Caco-2 (cell line): ENCODE results near the gene ACAN. TPM values are rescaled to one million over a fixed set of nuclear protein-coding genes. Genes with fewer than 3 reads are reported as not detected.

Experiments
- BruUV-seq: library from RNA; stranded (reverse); fragments of 400-500 nt; replicated peaks from 2 replicates; lab custom pipeline; 2021; lab: Mats Ljungman, UMichigan
- CTCF ChIA-PET: fragments of 300-600 bp; sonication (Branson Sonifier 250); formaldehyde crosslinking; loops from one replicate; lab custom pipeline; 2022; ENCODE audit warnings: antibody characterized with exemption; lab: Charles Lee
- POLR2A ChIA-PET: fragments of 300-600 bp; sonication (Branson Sonifier 250); formaldehyde crosslinking; loops from one replicate; lab custom pipeline; 2022; ENCODE audit warnings: antibody characterized with exemption; lab: Charles Lee
- DNase-seq, 2 experiments: peaks; one replicate each; pipeline versions ENCODE4 v3.0.0 to v3.0.0-alpha.2; 2020 to 2022
- H3K27me3 ChIP-seq: replicated peaks from 2 replicates; pipeline ENCODE4 v1.6.0; 2011; ENCODE audit warnings: low read length; ENCODE audit not compliant: control insufficient read depth, insufficient read depth
- H3K36me3 ChIP-seq: 2 replicates; pipeline ENCODE4 v1.5.1; 2011; ENCODE audit warnings: low read length; ENCODE audit not compliant: control insufficient read depth, insufficient read depth
- H3K4me1 ChIP-seq: fragments of 250-450 bp; sonication (Bioruptor Pico); 2 replicates; pipeline ENCODE4 v1.5.1; 2020; ENCODE audit warnings: mild to moderate bottlenecking
- H3K4me3 ChIP-seq: 2 replicates; pipeline ENCODE4 v1.5.1; 2011; ENCODE audit warnings: low read depth, mild to moderate bottlenecking, control low read depth, low read length
- H3K9me3 ChIP-seq: fragments of 250-450 bp; sonication (Bioruptor Pico); 2 replicates; pipeline ENCODE4 v1.5.1; 2020; ENCODE audit warnings: mild to moderate bottlenecking, moderate library complexity
- H3K27ac Mint-ChIP-seq: one replicate; pipeline ENCODE4 v1.8.0; 2022; ENCODE audit warnings: mixed read lengths; ENCODE audit not compliant: unreplicated experiment
- H3K27me3 Mint-ChIP-seq: one replicate; pipeline ENCODE4 v1.8.0; 2022; ENCODE audit warnings: mixed read lengths; ENCODE audit not compliant: insufficient read depth, unreplicated experiment
- H3K36me3 Mint-ChIP-seq: one replicate; pipeline ENCODE4 v1.8.0; 2022; ENCODE audit warnings: mild to moderate bottlenecking, mixed read lengths; ENCODE audit not compliant: insufficient read depth, unreplicated experiment
- H3K4me1 Mint-ChIP-seq: one replicate; pipeline ENCODE4 v1.8.0; 2022; ENCODE audit warnings: low read depth, mixed read lengths; ENCODE audit not compliant: unreplicated experiment
- H3K4me3 Mint-ChIP-seq: one replicate; pipeline ENCODE4 v1.8.0; 2022; ENCODE audit warnings: mild to moderate bottlenecking, moderate library complexity, mixed read lengths; ENCODE audit not compliant: unreplicated experiment
- H3K9me3 Mint-ChIP-seq: one replicate; pipeline ENCODE4 v1.8.0; 2022; ENCODE audit warnings: mixed read lengths; ENCODE audit not compliant: unreplicated experiment
- intact Hi-C: fragments of 100-400 bp; cut with micrococcal nuclease; formaldehyde crosslinking; loops from one replicate; pipeline ENCODE4 v1.10.0; 2022; ENCODE audit not compliant: unreplicated experiment
- total RNA-seq: library from RNA; stranded (reverse); gene quantifications from 2 replicates; pipeline ENCODE4 v1.2.3, GENCODE V29; 2022
- TF ChIP-seq, protein P1 (sequence below), 2 experiments: fragments of 200-600 bp in 1 of 2; IDR thresholded peaks; 1 replicate in 1 of 2; 2 replicates in 1 of 2; pipeline versions ENCODE4 v1.5.1 to v1.8.0; 2011 to 2022; ENCODE audit warnings: antibody characterized with exemption in 1 of 2, control low read depth in 1 of 2, inconsistent platforms in 1 of 2, low read depth in 1 of 2, low read length in 1 of 2, mild to moderate bottlenecking in 1 of 2, moderate library complexity in 1 of 2; ENCODE audit not compliant: insufficient read depth in 1 of 2, severe bottlenecking in 1 of 2, unreplicated experiment in 1 of 2

ACAN gene
- total RNA-seq, 1 experiment from 2014 or later: not detected

- peak; percentile 71 to 76 for DNase-seq
- POLR2A ChIA-PET: no interaction called here
Observed at GRCh38 chr15:88897456-88898194, 94.4 kb downstream of the ACAN start.

GRCh38 chr15:88898736-88899135 is 95.5 kb downstream of the ACAN start:
- BruUV-seq: TSS peak; percentile 79
- Histone ChIP-seq H3K4me3 (no peak overlapping the region), H3K9me3 (no peaks in the 10 kb centered on the region), H3K4me1 (no peaks in the 10 kb centered on the region), H3K27me3 (no peaks in the 10 kb centered on the region), H3K36me3 (peaks cover 2% of the 10 kb centered on the region)
- TF ChIP-seq, protein P1, sequence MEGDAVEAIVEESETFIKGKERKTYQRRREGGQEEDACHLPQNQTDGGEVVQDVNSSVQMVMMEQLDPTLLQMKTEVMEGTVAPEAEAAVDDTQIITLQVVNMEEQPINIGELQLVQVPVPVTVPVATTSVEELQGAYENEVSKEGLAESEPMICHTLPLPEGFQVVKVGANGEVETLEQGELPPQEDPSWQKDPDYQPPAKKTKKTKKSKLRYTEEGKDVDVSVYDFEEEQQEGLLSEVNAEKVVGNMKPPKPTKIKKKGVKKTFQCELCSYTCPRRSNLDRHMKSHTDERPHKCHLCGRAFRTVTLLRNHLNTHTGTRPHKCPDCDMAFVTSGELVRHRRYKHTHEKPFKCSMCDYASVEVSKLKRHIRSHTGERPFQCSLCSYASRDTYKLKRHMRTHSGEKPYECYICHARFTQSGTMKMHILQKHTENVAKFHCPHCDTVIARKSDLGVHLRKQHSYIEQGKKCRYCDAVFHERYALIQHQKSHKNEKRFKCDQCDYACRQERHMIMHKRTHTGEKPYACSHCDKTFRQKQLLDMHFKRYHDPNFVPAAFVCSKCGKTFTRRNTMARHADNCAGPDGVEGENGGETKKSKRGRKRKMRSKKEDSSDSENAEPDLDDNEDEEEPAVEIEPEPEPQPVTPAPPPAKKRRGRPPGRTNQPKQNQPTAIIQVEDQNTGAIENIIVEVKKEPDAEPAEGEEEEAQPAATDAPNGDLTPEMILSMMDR (IDR thresholded peaks at IDR 0.05; ENCODE audit: insufficient read depth in 1 of 2, low read depth in 1 of 2, low read length in 1 of 2, severe bottlenecking in 1 of 2, unreplicated experiment in 1 of 2): no peak
- no peak overlapping the region for H3K4me3 Mint-ChIP-seq
- intact Hi-C loops: no loop called here
- no peak overlapping the region for H3K27ac Mint-ChIP-seq
- CTCF ChIA-PET: no interaction called here
- POLR2A ChIA-PET: no interaction called here
- no peaks in the 10 kb centered on the region for H3K27me3 Mint-ChIP-seq
- peaks cover 7% of the 10 kb centered on the region for H3K4me1 Mint-ChIP-seq
- DNase-seq: no peak
- H3K9me3 Mint-ChIP-seq: no peaks in the 10 kb centered on the region
- peaks cover 62% of the 10 kb centered on the region for H3K36me3 Mint-ChIP-seq

More at GRCh38 chr15:88897456-88898194, 94.4 kb downstream of the ACAN start:
- H3K4me1 Mint-ChIP-seq: peaks cover 7% of the 10 kb centered on the region
- TF ChIP-seq, protein P1 (IDR thresholded peaks at IDR 0.05; ENCODE audit: insufficient read depth in 1 of 2, low read depth in 1 of 2, low read length in 1 of 2, severe bottlenecking in 1 of 2, unreplicated experiment in 1 of 2): peak; percentile 54 to 69
- no peaks in the 10 kb centered on the region for H3K27me3 Mint-ChIP-seq
- H3K27me3 ChIP-seq: no peaks in the 10 kb centered on the region
- no peak overlapping the region for H3K4me3 ChIP-seq
- peak overlapping the region; percentile 70 for H3K27ac Mint-ChIP-seq
- no peak overlapping the region for H3K4me3 Mint-ChIP-seq
- H3K36me3 ChIP-seq: peaks cover 2% of the 10 kb centered on the region
- intact Hi-C loops: loop anchor here (1.0 kb wide), 1 partner anchor 240 kb away; no protein-coding TSS in a partner anchor
- no TSS peak for BruUV-seq
- CTCF ChIA-PET: interaction anchor here (0.6 to 1.1 kb wide), 3 partner anchors 84 to 296 kb away, joined by 3 to 4 read pairs (median 3); no protein-coding TSS in a partner anchor
- no peaks in the 10 kb centered on the region for H3K9me3 ChIP-seq
- H3K4me1 ChIP-seq: no peaks in the 10 kb centered on the region
- peaks cover 58% of the 10 kb centered on the region for H3K36me3 Mint-ChIP-seq
- H3K9me3 Mint-ChIP-seq: no peaks in the 10 kb centered on the region

- Histone ChIP-seq H3K4me3 (no peak overlapping the region), H3K27me3 (no peaks in the 10 kb centered on the region), H3K9me3 (no peaks in the 10 kb centered on the region), H3K4me1 (peaks cover 2% of the 10 kb centered on the region; the same call in 1 of the 2 replicates), H3K36me3 (peaks cover 3% of the 10 kb centered on the region)
- no peaks in the 10 kb centered on the region for H3K9me3 Mint-ChIP-seq
- ChIA-PET CTCF (no interaction called here), POLR2A (no interaction called here)
- no TSS peak for BruUV-seq
- DNase-seq: no peak
- H3K36me3 Mint-ChIP-seq: peaks cover 68% of the 10 kb centered on the region
- no peak overlapping the region for H3K27ac Mint-ChIP-seq
- intact Hi-C loops: no loop called here
- no peak overlapping the region for H3K4me3 Mint-ChIP-seq
- peaks cover 7% of the 10 kb centered on the region for H3K4me1 Mint-ChIP-seq
- TF ChIP-seq, protein P1 (IDR thresholded peaks at IDR 0.05; ENCODE audit: insufficient read depth in 1 of 2, low read depth in 1 of 2, low read length in 1 of 2, severe bottlenecking in 1 of 2, unreplicated experiment in 1 of 2): no peak
- H3K27me3 Mint-ChIP-seq: no peaks in the 10 kb centered on the region
Observed at GRCh38 chr15:88899251-88899650, 96.0 kb downstream of the ACAN start.
